GM12878 (cell line): ENCODE results near the gene PCCA.

Source experiments
- EZH2 ChIP-seq: IDR thresholded peaks from 2 replicates; pipeline ENCODE4 v1.6.1; 2012; ENCODE audit warnings: low read depth, mild to moderate bottlenecking, control low read depth, inconsistent platforms, low read length, borderline replicate concordance; ENCODE audit not compliant: control insufficient read depth
- HDAC2 ChIP-seq: fragments of 200-600 bp; sonication (generic); IDR thresholded peaks from 2 replicates; pipeline ENCODE4 v1.6.1; 2017
- NFYB ChIP-seq: IDR thresholded peaks from 2 replicates; pipeline ENCODE4 v1.6.1; 2011; ENCODE audit warnings: low read depth, mild to moderate bottlenecking, low read length, improper control_type of control experiment, moderate library complexity; ENCODE audit not compliant: insufficient read depth
- NRF1 ChIP-seq: conservative IDR thresholded peaks from 2 replicates; pipeline ENCODE4 v1.6.1; 2011; ENCODE audit warnings: mild to moderate bottlenecking, low read depth, low read length, improper control_type of control experiment
- POLR2AphosphoS2 ChIP-seq: IDR thresholded peaks from 2 replicates; pipeline ENCODE4 v1.6.1; 2011; ENCODE audit warnings: low read depth, mild to moderate bottlenecking, low read length, improper control_type of control experiment, moderate library complexity
- POLR2AphosphoS5 ChIP-seq: IDR thresholded peaks from 2 replicates; pipeline ENCODE4 v1.6.1; 2011; ENCODE audit warnings: mild to moderate bottlenecking, low read length, inconsistent platforms
- RAD21 ChIP-seq: IDR thresholded peaks from 2 replicates; pipeline ENCODE4 v1.6.1; 2011; ENCODE audit warnings: mild to moderate bottlenecking, low read depth, low read length, moderate library complexity; ENCODE audit not compliant: insufficient read depth
- RFX5 ChIP-seq: IDR thresholded peaks from 2 replicates; pipeline ENCODE4 v1.6.1; 2011; ENCODE audit warnings: low read depth, low read length, improper control_type of control experiment
- TF ChIP-seq, protein P1 (sequence below), 3 experiments: IDR thresholded peaks in 2 of 3; conservative IDR thresholded peaks in 1 of 3; 2 replicates each; pipeline ENCODE4 v1.5.1; 2011; ENCODE audit warnings: low read depth in 3 of 3, low read length in 3 of 3, mild to moderate bottlenecking in 3 of 3, control low read depth in 2 of 3, moderate library complexity in 2 of 3, inconsistent platforms in 1 of 3, mixed read lengths in 1 of 3; ENCODE audit not compliant: control insufficient read depth in 2 of 3, insufficient read depth in 1 of 3; ENCODE audit errors: extremely low read depth in 1 of 3
- TF ChIP-seq, protein P2 (sequence below): IDR thresholded peaks from 2 replicates; pipeline ENCODE4 v1.6.1; 2011; ENCODE audit warnings: borderline replicate concordance, low read depth, mild to moderate bottlenecking, moderate library complexity, low read length; ENCODE audit not compliant: insufficient read depth, poor library complexity, severe bottlenecking
- TF ChIP-seq, protein P3 (sequence below): IDR thresholded peaks from 2 replicates; pipeline ENCODE4 v1.6.1; 2012; ENCODE audit warnings: low read depth, low read length, improper control_type of control experiment

DNA sequence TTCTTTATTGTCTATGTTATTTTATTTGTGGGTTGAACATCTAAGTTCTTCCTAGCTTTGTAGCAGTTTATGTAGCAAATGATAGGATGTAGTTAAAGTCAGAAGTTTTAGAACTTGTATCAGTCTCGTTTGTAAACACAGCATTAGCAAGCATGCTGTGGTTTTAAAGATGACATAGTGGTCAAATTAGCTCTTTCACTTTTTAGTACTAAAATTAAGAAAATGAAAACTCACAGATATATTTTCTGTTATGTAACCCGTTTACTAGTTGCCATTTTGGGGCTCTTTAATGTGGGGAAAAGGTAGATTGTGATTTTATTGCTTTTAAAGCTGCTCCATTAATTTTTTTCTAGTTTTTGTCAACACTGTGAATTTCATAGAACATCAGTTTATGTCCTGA is 216.5 kb downstream of the PCCA start:
- TF ChIP-seq, protein P1, sequence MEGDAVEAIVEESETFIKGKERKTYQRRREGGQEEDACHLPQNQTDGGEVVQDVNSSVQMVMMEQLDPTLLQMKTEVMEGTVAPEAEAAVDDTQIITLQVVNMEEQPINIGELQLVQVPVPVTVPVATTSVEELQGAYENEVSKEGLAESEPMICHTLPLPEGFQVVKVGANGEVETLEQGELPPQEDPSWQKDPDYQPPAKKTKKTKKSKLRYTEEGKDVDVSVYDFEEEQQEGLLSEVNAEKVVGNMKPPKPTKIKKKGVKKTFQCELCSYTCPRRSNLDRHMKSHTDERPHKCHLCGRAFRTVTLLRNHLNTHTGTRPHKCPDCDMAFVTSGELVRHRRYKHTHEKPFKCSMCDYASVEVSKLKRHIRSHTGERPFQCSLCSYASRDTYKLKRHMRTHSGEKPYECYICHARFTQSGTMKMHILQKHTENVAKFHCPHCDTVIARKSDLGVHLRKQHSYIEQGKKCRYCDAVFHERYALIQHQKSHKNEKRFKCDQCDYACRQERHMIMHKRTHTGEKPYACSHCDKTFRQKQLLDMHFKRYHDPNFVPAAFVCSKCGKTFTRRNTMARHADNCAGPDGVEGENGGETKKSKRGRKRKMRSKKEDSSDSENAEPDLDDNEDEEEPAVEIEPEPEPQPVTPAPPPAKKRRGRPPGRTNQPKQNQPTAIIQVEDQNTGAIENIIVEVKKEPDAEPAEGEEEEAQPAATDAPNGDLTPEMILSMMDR (IDR thresholded peaks at IDR 0.05 in 2 of 3, conservative IDR thresholded peaks at IDR 0.05 in 1 of 3; ENCODE audit: control insufficient read depth in 2 of 3, extremely low read depth in 1 of 3, insufficient read depth in 1 of 3, low read depth in 3 of 3, low read length in 3 of 3), result no peak
- no peak for TF ChIP-seq HDAC2
- TF ChIP-seq POLR2AphosphoS2, result no peak
- TF ChIP-seq POLR2AphosphoS5, result no peak
- TF ChIP-seq, protein P2, sequence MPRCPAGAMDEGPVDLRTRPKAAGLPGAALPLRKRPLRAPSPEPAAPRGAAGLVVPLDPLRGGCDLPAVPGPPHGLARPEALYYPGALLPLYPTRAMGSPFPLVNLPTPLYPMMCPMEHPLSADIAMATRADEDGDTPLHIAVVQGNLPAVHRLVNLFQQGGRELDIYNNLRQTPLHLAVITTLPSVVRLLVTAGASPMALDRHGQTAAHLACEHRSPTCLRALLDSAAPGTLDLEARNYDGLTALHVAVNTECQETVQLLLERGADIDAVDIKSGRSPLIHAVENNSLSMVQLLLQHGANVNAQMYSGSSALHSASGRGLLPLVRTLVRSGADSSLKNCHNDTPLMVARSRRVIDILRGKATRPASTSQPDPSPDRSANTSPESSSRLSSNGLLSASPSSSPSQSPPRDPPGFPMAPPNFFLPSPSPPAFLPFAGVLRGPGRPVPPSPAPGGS, result no peak
- TF ChIP-seq NFYB, result no peak
- TF ChIP-seq EZH2, result no peak
- TF ChIP-seq RFX5, result no peak
- no peak for TF ChIP-seq RAD21
- TF ChIP-seq, protein P3, sequence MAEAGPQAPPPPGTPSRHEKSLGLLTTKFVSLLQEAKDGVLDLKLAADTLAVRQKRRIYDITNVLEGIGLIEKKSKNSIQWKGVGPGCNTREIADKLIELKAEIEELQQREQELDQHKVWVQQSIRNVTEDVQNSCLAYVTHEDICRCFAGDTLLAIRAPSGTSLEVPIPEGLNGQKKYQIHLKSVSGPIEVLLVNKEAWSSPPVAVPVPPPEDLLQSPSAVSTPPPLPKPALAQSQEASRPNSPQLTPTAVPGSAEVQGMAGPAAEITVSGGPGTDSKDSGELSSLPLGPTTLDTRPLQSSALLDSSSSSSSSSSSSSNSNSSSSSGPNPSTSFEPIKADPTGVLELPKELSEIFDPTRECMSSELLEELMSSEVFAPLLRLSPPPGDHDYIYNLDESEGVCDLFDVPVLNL, result no peak
- no peak for TF ChIP-seq NRF1
